Mononuclear cell (primary cell): ENCODE measurements around the gene ZNF91. TPM values are rescaled to one million over a fixed set of nuclear protein-coding genes. Genes with fewer than 3 reads are reported as not detected.
"Not testable (repeated sequence)": the region's sequence is repeated elsewhere in the genome, so short reads cannot be mapped to it uniquely, and the experiment has no call there.

ENCODE experiments used
- H3K27me3 ChIP-seq: 2 replicates; pipeline ENCODE4 v1.6.0; 2011; ENCODE audit warnings: low read length, control low read depth; ENCODE audit not compliant: insufficient read depth
- H3K4me1 ChIP-seq: 2 replicates; pipeline ENCODE4 v1.5.1; 2011; ENCODE audit warnings: mild to moderate bottlenecking, low read length, control low read depth; ENCODE audit not compliant: insufficient read depth
- H3K4me3 ChIP-seq: 2 replicates; pipeline ENCODE4 v1.5.1; 2011; ENCODE audit warnings: mild to moderate bottlenecking, low read length, moderate library complexity
- H3K9me3 ChIP-seq: 2 replicates; pipeline ENCODE4 v1.5.1; 2011; ENCODE audit warnings: low read depth, mild to moderate bottlenecking, control low read depth, low read length
- total RNA-seq: library from RNA; depleted of rRNA; stranded (reverse); fragments of >200 nt; gene quantifications from one replicate; pipeline ENCODE4 v1.2.3, GENCODE V29; 2012

ZNF91 gene
- total RNA-seq, 1 donor, result 83.2 TPM

DNA sequence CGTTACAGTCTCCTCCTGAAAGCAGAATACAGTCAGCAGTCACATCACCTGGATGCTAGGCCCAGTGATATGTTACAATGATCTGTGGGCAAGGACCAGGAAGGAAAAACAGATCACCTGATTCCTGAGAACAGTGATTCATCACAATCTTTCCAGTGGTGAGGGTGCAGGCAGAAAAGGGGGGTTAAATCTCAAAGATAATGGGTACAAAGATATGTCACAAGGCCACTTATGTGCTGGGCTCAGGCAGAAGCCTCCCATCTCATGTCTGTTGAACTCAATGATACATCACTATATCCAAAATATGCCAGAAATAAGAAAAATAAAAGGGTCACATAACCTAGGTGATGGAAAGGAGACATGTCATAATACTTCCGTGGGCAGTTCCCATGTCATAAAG lies 10.8 kb upstream of the ZNF91 start:
- H3K27me3 ChIP-seq, result no peaks in the 10 kb centered on the region
- no peak overlapping the region for H3K4me3 ChIP-seq
- no peaks in the 10 kb centered on the region for H3K4me1 ChIP-seq
- no peaks in the 10 kb centered on the region for H3K9me3 ChIP-seq

GRCh38 chr19:23404676-23405075 lies 9.4 kb upstream of the ZNF91 start:
- Histone ChIP-seq H3K4me3 (no peak overlapping the region), H3K4me1 (no peaks in the 10 kb centered on the region), H3K27me3 (no peaks in the 10 kb centered on the region), H3K9me3 (no peaks in the 10 kb centered on the region)

- H3K4me3 ChIP-seq, result no peak overlapping the region
- no peaks in the 10 kb centered on the region for H3K9me3 ChIP-seq
- no peaks in the 10 kb centered on the region for H3K27me3 ChIP-seq
- no peaks in the 10 kb centered on the region for H3K4me1 ChIP-seq
Observed at GRCh38 chr19:23403581-23404324, 8.5 kb upstream of the ZNF91 start.

GRCh38 chr19:23403052-23403451 lies 7.8 kb upstream of the ZNF91 start:
- Histone ChIP-seq H3K27me3 (no peaks in the 10 kb centered on the region), H3K9me3 (no peaks in the 10 kb centered on the region), H3K4me1 (no peaks in the 10 kb centered on the region), H3K4me3 (no peak overlapping the region)

DNA sequence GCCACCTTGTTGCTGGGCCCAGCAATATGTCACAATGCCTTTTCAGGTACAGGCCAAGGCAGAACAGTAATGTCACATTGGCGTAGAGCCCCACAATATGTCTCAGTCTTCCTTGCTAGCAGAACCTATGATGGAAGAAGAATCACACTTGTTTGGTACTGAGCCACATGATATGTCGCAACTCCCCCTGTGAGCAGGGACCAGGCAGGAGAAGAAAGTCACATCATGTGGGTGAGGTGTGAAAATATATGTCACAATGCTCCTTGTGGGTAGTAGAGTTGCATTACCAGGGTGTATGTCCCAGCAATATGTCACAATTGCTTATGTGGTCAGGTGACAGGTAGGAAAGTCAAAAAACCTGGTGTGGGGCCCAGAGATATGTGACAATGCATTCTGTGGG lies 7.1 kb upstream of the ZNF91 start:
- H3K4me1 ChIP-seq, result no peaks in the 10 kb centered on the region
- no peaks in the 10 kb centered on the region for H3K27me3 ChIP-seq
- H3K9me3 ChIP-seq, result no peaks in the 10 kb centered on the region
- H3K4me3 ChIP-seq, result no peak overlapping the region

DNA sequence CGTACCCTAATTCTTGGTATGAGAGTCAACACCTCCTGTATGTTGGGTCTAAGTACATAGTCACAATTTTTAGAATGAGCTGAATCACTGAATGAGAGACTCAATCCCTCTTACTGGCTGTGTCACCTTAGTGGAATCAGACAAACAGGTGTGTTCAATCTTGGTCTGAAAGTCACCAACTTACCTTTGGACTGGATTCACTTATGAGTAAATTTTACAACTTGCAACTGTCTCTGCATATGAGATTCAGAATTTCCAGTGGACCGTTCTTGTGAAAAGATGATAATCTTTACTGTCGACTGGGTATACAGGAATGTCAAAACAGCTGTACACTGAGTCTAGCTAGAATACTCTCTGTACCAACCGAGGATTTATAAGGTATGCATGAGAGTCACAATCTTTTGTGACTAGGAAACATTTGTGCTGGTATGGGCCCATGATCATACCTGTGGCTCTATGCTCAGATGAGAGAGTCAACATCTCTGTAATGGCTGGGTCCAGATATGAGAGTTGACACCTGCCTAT lies 5.9 kb upstream of the ZNF91 start:
- Histone ChIP-seq H3K4me1 (no peaks in the 10 kb centered on the region), H3K27me3 (no peaks in the 10 kb centered on the region), H3K4me3 (no peak overlapping the region), H3K9me3 (no peaks in the 10 kb centered on the region)

- H3K27me3 ChIP-seq, result no peaks in the 10 kb centered on the region
- H3K9me3 ChIP-seq, result no peaks in the 10 kb centered on the region
- peaks cover 7% of the 10 kb centered on the region for H3K4me1 ChIP-seq
- H3K4me3 ChIP-seq, result no peak overlapping the region
Observed at GRCh38 chr19:23399443-23399842, 4.2 kb upstream of the ZNF91 start.

DNA sequence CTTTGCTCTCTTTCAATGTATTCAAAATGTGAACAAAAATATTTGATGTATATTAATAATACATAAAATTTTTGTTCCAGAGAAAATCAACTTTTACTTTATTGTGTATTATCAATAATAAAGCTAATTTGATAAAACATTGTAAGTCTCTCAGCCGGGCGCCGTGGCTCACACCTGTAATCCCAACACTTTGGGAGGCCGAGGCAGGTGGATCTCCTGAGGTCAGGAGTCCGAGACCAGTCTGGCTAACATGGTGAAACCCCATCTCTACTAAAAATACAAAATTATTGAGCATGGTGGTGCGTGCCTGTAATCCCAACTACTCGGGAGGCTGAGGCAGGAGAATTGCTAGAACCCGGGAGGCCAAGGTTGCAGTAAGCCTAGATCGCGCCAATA lies 449 bp upstream of the ZNF91 start:
- H3K27me3 ChIP-seq, H3K9me3 ChIP-seq: not testable (repeated sequence)
- peak overlapping the region; percentile 93 for H3K4me3 ChIP-seq
- peaks cover 27% of the 10 kb centered on the region for H3K4me1 ChIP-seq

DNA sequence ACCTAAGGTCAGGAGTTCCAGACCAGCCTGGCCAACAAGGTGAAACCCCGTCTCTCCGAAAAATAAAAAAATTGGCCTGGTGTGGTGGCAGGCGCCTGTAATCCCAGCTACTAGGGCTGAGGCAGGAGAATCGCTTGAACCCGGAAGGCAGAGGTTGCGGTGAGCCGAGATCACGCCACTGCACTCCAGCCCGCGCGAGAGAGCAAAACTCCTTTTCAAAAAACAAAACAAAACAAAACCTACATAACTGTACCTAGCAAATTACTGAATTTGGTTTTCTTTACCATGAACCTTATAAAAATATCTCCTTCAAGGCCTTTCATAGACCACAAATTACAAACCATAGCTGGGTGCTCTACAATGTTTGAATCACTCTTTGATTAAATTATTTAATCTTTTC lies 760 bp downstream of the ZNF91 start:
- Histone ChIP-seq H3K4me3 (peak overlapping the region; percentile 93), H3K4me1 (peaks cover 27% of the 10 kb centered on the region), H3K27me3 (no peaks in the 10 kb centered on the region), H3K9me3 (no peaks in the 10 kb centered on the region)

- Histone ChIP-seq H3K4me3 (no peak overlapping the region), H3K27me3 (no peaks in the 10 kb centered on the region)
Observed at GRCh38 chr19:23393121-23393520, 2.1 kb downstream of the ZNF91 start.

GRCh38 chr19:23391236-23391635 lies 4.0 kb downstream of the ZNF91 start:
- no peak overlapping the region for H3K4me3 ChIP-seq
- H3K27me3 ChIP-seq, result no peaks in the 10 kb centered on the region
- H3K9me3 ChIP-seq, result peaks cover 9% of the 10 kb centered on the region
- H3K4me1 ChIP-seq, result peaks cover 27% of the 10 kb centered on the region

More at GRCh38 chr19:23393121-23393520, 2.1 kb downstream of the ZNF91 start:
- Histone ChIP-seq H3K9me3 (no peaks in the 10 kb centered on the region), H3K4me1 (peaks cover 27% of the 10 kb centered on the region)

DNA sequence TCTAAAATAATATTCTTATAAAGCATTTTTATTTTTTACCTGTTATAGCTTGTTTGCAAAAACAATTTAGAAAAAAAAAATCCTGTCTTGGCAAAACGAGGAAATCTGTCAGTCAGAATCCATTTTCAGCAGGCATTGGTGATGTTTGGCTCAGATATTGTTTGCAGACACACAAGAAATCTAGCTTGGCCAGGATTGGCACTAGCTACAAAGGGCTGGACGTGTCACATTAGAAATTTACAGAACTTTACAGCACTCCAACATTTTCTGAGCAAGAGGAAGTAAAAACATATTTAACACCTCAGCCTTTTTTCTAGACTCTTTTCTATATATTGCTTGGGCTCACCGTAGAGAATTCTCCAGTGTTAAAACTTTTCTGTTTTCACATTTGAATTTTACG lies 9.9 kb downstream of the ZNF91 start:
- Histone ChIP-seq H3K9me3 (peaks cover 54% of the 10 kb centered on the region), H3K4me3 (no peak overlapping the region), H3K4me1 (no peaks in the 10 kb centered on the region), H3K27me3 (no peaks in the 10 kb centered on the region)

- Histone ChIP-seq H3K9me3 (peaks cover 57% of the 10 kb centered on the region), H3K27me3 (no peaks in the 10 kb centered on the region), H3K4me1 (no peaks in the 10 kb centered on the region), H3K4me3 (no peak overlapping the region)
Observed at GRCh38 chr19:23384858-23385257, 10.4 kb downstream of the ZNF91 start.

DNA sequence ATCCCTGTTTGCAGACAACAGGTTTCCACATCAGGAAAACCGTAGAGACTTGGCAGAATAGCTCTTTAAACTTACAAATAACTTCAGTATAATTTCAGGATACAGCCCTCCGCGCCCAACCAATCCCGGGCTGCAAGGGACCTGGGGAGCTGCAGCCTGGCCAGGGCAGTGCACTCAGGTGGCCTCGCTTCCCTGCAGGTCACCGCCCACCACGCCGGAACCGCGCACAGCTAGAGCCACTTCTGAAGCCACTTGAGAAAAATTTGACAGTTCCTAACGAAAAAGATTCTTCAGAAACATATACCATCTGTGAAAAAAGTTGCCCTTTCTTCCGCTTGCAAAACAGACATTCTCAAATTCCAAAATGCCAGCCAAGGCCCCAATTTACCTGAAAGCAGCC lies 11.1 kb downstream of the ZNF91 start:
- H3K9me3 ChIP-seq, result peaks cover 61% of the 10 kb centered on the region
- no peak overlapping the region for H3K4me3 ChIP-seq

GRCh38 chr19:23382955-23383354 lies 12.3 kb downstream of the ZNF91 start:
- Histone ChIP-seq H3K9me3 (peaks cover 70% of the 10 kb centered on the region), H3K4me3 (no peak overlapping the region), H3K27me3 (no peaks in the 10 kb centered on the region), H3K4me1 (no peaks in the 10 kb centered on the region)

More for the DNA sequence above, 11.1 kb downstream of the ZNF91 start:
- Histone ChIP-seq H3K27me3 (no peaks in the 10 kb centered on the region), H3K4me1 (no peaks in the 10 kb centered on the region)

DNA sequence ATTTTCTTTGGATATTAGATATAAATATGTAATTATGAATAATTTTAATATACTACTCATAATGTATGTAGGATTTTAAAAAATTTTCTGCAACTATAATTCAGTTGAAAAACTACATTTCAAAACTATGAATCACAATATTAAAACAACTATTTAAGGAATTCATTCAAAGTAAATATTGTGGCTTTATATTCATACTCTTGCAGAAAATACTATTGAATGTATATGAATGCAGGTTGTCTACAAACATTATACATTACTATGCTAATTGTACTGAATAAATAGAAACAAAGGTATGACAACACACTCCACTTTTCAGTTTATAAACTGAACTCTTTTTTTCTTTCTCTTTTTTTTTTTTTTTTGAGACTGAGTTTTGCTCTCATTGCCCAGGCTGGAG lies 14.2 kb downstream of the ZNF91 start:
- no peak overlapping the region for H3K4me3 ChIP-seq
- H3K27me3 ChIP-seq, result no peaks in the 10 kb centered on the region
- H3K9me3 ChIP-seq, result peaks cover 74% of the 10 kb centered on the region
- H3K4me1 ChIP-seq, result no peaks in the 10 kb centered on the region
